Panc1 (cell line): ENCODE results near the gene OPN3. TPM values are rescaled to one million over a fixed set of nuclear protein-coding genes. Genes with fewer than 3 reads are reported as not detected.

ENCODE experiments used
- ATAC-seq: fragments of 200-7000 bp; cut with Tn5 transposase; 2 replicates; pipeline ENCODE4 v1.9.1; 2020; ENCODE audit warnings: mild to moderate bottlenecking, moderate library complexity
- BruUV-seq: library from RNA; stranded (reverse); fragments of 400-500 nt; replicated peaks from 2 replicates; lab custom pipeline; 2021; lab: Mats Ljungman, UMichigan
- CTCF ChIA-PET: fragments of 300-600 bp; sonication (Branson Sonifier 250); formaldehyde crosslinking; loops from one replicate; lab custom pipeline; 2022; ENCODE audit warnings: antibody characterized with exemption; lab: Charles Lee
- POLR2A ChIA-PET: fragments of 300-600 bp; sonication (Branson Sonifier 250); formaldehyde crosslinking; loops from one replicate; lab custom pipeline; 2022; ENCODE audit warnings: antibody characterized with exemption; lab: Charles Lee
- DNase-seq: peaks from one replicate; pipeline ENCODE4 v3.0.0-alpha.2; 2010; ENCODE audit warnings: low read depth, low spot score
- H3K27ac ChIP-seq: 2 replicates; pipeline ENCODE4 v1.5.1; 2011; ENCODE audit warnings: mild to moderate bottlenecking, low read length, inconsistent platforms
- H3K27me3 ChIP-seq: fragments of 200-500 bp; sonication (Bioruptor generic); 2 replicates; pipeline ENCODE4 v1.6.0; 2014; ENCODE audit warnings: low read length, inconsistent platforms; ENCODE audit not compliant: control insufficient read depth, insufficient read depth
- H3K36me3 ChIP-seq: fragments of 200-500 bp; sonication (Bioruptor generic); 2 replicates; pipeline ENCODE4 v1.5.1; 2014; ENCODE audit warnings: inconsistent platforms, mild to moderate bottlenecking, low read length, moderate library complexity; ENCODE audit not compliant: control insufficient read depth, insufficient read depth
- H3K4me1 ChIP-seq: 2 replicates; pipeline ENCODE4 v1.5.1; 2011; ENCODE audit warnings: inconsistent platforms, mild to moderate bottlenecking, low read length, moderate library complexity; ENCODE audit not compliant: control insufficient read depth, insufficient read depth
- H3K4me3 ChIP-seq, 2 experiments: 2 replicates each; pipeline ENCODE4 v1.5.1; 2011 to 2012; ENCODE audit warnings: low read depth in 2 of 2, low read length in 2 of 2, mild to moderate bottlenecking in 2 of 2, inconsistent platforms in 1 of 2, moderate library complexity in 1 of 2
- H3K9me3 ChIP-seq: fragments of 200-500 bp; sonication (Bioruptor generic); 2 replicates; pipeline ENCODE4 v1.5.1; 2014; ENCODE audit warnings: low read depth, mild to moderate bottlenecking, inconsistent platforms, low read length, moderate library complexity; ENCODE audit not compliant: control insufficient read depth, insufficient read depth
- POLR2AphosphoS5 ChIP-seq: IDR thresholded peaks from 2 replicates; pipeline ENCODE4 v1.6.1; 2012; ENCODE audit warnings: mild to moderate bottlenecking, low read depth, low read length, moderate library complexity
- REST ChIP-seq, 2 experiments: IDR thresholded peaks; 2 replicates each; pipeline ENCODE4 v1.6.1; 2011 to 2012; ENCODE audit warnings: low read depth in 2 of 2, control low read depth in 1 of 2, low read length in 1 of 2, mild to moderate bottlenecking in 1 of 2, moderate library complexity in 1 of 2; ENCODE audit not compliant: insufficient read depth in 1 of 2
- SIN3A ChIP-seq: IDR thresholded peaks from 2 replicates; pipeline ENCODE4 v1.6.1; 2012; ENCODE audit warnings: low read depth, mild to moderate bottlenecking, low read length, moderate library complexity, borderline replicate concordance; ENCODE audit not compliant: insufficient read depth
- TCF7L2 ChIP-seq: IDR thresholded peaks from 2 replicates; pipeline ENCODE4 v1.6.1; 2011; ENCODE audit warnings: mild to moderate bottlenecking, low read depth, low read length, inconsistent platforms
- in situ Hi-C: cut with HindIII; loops from 2 replicates; pipeline ENCODE4 v1.10.0; 2016; ENCODE audit warnings: low sequenced_read_pairs, low pct_unique_long_range_greater_than_20kb
- intact Hi-C: fragments of 100-400 bp; cut with micrococcal nuclease; formaldehyde crosslinking; loops from one replicate; pipeline ENCODE4 v1.10.0; 2022; ENCODE audit not compliant: unreplicated experiment
- total RNA-seq: library from RNA; stranded (reverse); gene quantifications from one replicate; pipeline ENCODE4 v1.2.1, GENCODE V29; 2021; ENCODE audit not compliant: unreplicated experiment
- TF ChIP-seq, protein P1 (sequence below): fragments of 450-650 bp; IDR thresholded peaks from 2 replicates; pipeline ENCODE4 v1.5.1; 2017; ENCODE audit warnings: mild to moderate bottlenecking

Gene OPN3
- total RNA-seq, 1 experiment from 2014 or later: 34.0 TPM

DNA sequence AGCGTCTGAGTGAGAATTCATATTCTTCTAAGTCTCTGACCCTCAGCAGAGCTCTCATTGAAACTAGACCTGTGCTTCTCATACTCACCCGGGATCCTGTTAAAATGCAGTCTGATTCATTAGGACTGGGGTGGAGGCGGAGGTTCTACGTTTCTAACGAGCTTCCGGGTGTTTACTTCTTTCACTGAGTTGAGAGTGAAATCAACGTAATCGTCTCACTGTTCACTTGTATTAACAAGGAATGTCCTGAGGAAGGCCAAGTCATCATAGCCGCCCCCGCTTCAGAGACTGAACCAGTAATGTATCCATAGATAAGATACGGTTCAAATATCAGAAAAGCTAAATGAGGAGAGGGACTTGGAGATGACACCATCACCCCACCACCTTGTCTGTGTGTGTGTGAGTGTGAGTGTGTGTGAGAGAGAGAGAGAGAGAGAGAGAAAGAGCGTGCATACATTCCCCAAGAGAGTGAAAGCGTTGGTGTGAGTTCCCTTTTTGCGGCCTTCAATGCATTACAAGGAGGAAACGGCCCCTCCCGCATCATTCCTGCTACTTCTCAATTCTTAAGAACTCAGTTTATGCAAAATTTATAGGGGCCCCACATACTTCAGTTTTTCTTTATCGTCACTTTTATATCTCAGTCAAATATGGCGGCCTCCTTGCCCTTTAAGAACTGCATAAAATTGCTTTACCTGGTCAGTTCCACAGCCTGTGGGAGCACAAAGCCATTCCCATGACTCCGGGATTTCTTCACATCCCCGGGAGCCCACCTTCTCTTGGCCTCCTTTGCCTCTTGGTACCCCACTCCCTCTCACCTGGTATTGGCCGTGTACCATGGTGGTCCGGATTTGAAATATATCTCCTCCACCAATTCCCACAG is 88.2 kb downstream of the OPN3 start:
- intact Hi-C loops: no loop called here
- Histone ChIP-seq H3K4me1 (no peaks in the 10 kb centered on the region), H3K4me3 (no peak overlapping the region), H3K9me3 (no peaks in the 10 kb centered on the region), H3K27ac (no peak overlapping the region), H3K36me3 (no peaks in the 10 kb centered on the region), H3K27me3 (no peaks in the 10 kb centered on the region)
- no peak for ATAC-seq
- no peak for DNase-seq
- BruUV-seq: no TSS peak
- in situ Hi-C loops: no loop called here
- TF ChIP-seq REST (IDR thresholded peaks at IDR 0.05; ENCODE audit: insufficient read depth in 1 of 2, low read depth in 2 of 2, low read length in 1 of 2) (no peak), SIN3A (no peak), TCF7L2 (no peak)
- TF ChIP-seq, protein P1, sequence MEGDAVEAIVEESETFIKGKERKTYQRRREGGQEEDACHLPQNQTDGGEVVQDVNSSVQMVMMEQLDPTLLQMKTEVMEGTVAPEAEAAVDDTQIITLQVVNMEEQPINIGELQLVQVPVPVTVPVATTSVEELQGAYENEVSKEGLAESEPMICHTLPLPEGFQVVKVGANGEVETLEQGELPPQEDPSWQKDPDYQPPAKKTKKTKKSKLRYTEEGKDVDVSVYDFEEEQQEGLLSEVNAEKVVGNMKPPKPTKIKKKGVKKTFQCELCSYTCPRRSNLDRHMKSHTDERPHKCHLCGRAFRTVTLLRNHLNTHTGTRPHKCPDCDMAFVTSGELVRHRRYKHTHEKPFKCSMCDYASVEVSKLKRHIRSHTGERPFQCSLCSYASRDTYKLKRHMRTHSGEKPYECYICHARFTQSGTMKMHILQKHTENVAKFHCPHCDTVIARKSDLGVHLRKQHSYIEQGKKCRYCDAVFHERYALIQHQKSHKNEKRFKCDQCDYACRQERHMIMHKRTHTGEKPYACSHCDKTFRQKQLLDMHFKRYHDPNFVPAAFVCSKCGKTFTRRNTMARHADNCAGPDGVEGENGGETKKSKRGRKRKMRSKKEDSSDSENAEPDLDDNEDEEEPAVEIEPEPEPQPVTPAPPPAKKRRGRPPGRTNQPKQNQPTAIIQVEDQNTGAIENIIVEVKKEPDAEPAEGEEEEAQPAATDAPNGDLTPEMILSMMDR: no peak
- ChIA-PET CTCF (no interaction called here), POLR2A (no interaction called here)

DNA sequence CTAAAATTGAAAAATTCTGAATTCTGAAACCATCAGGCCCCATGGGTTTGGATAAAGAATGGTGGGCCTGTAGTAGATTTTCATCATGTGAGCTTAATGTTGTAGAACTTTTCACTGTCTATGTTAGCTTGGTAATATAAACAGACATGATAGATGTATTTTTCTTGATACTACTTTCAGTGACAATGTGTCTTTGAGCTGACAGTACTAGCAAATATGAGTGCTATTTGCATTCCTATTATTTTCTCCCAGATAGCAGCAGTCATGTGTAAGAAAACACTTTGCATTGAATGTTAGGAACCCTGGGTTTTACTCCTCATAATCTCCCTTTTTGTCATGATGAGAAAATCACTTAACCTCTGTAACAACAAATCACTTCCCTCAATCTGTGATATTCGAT is 89.9 kb downstream of the OPN3 start:
- Histone ChIP-seq H3K9me3 (no peaks in the 10 kb centered on the region), H3K27me3 (no peaks in the 10 kb centered on the region), H3K4me1 (no peaks in the 10 kb centered on the region), H3K27ac (no peak overlapping the region), H3K4me3 (no peak overlapping the region), H3K36me3 (no peaks in the 10 kb centered on the region)
- ATAC-seq (no peak), DNase-seq (no peak)
- ChIA-PET CTCF (no interaction called here), POLR2A (interaction anchor here (0.7 kb wide), 1 partner anchor 31 kb away, joined by 3 read pairs; the partner anchor contains the start of gene FH)
- TF ChIP-seq POLR2AphosphoS5 (no peak), SIN3A (no peak), REST (IDR thresholded peaks at IDR 0.05; ENCODE audit: insufficient read depth in 1 of 2, low read depth in 2 of 2, low read length in 1 of 2) (no peak), TCF7L2 (no peak)
- TF ChIP-seq, protein P1: no peak
- BruUV-seq: no TSS peak
- in situ Hi-C loops (no loop called here), intact Hi-C loops (no loop called here)
